Mesenchymal stem cell (in vitro differentiated cells and primary cell): ENCODE data around the gene EXOC6.
A peak's percentile ranks its signal among the peaks of the same experiment; 100 is the strongest.

Source experiments
- DNase-seq: peaks from one replicate; pipeline ENCODE4 v3.0.0-alpha.2; 2013
- H2AFZ ChIP-seq: one replicate; pipeline ENCODE4 v1.6.1; 2013; ENCODE audit warnings: low read depth, mild to moderate bottlenecking, control low read depth, inconsistent platforms, low read length, moderate library complexity
- H2AK5ac ChIP-seq: 2 replicates; pipeline ENCODE4 v1.6.1; 2013; ENCODE audit warnings: low read length, moderate library complexity, mild to moderate bottlenecking, inconsistent platforms; ENCODE audit not compliant: severe bottlenecking
- H2BK120ac ChIP-seq: one replicate; pipeline ENCODE4 v1.6.1; 2013; ENCODE audit warnings: low read depth, mild to moderate bottlenecking, inconsistent platforms, low read length, moderate library complexity
- H2BK12ac ChIP-seq, 2 experiments: one replicate each; pipeline ENCODE4 v1.6.1; 2013; ENCODE audit warnings: inconsistent platforms in 2 of 2, low read length in 2 of 2, mild to moderate bottlenecking in 2 of 2, moderate library complexity in 2 of 2, control low read depth in 1 of 2
- H2BK15ac ChIP-seq: one replicate; pipeline ENCODE4 v1.6.1; 2013; ENCODE audit warnings: mild to moderate bottlenecking, low read depth, inconsistent platforms; ENCODE audit not compliant: poor library complexity, severe bottlenecking
- H2BK5ac ChIP-seq: 2 replicates; pipeline ENCODE4 v1.6.1; 2013; ENCODE audit warnings: low read depth, mild to moderate bottlenecking, low read length, control low read depth, inconsistent platforms; ENCODE audit not compliant: poor library complexity, severe bottlenecking
- H3K14ac ChIP-seq, 2 experiments: one replicate each; pipeline ENCODE4 v1.6.1; 2013; ENCODE audit warnings: inconsistent platforms in 2 of 2, low read length in 2 of 2, control low read depth in 1 of 2, mild to moderate bottlenecking in 1 of 2, moderate library complexity in 1 of 2
- H3K18ac ChIP-seq, 2 experiments: one replicate each; pipeline ENCODE4 v1.6.1; 2013; ENCODE audit warnings: inconsistent platforms in 2 of 2, low read length in 2 of 2, control low read depth in 1 of 2, low read depth in 1 of 2, mild to moderate bottlenecking in 1 of 2
- H3K23ac ChIP-seq, 2 experiments: one replicate each; pipeline ENCODE4 v1.6.1; 2013; ENCODE audit warnings: inconsistent platforms in 2 of 2, low read length in 2 of 2, mild to moderate bottlenecking in 2 of 2, moderate library complexity in 2 of 2, control low read depth in 1 of 2
- H3K27ac ChIP-seq: 2 replicates; pipeline ENCODE4 v1.5.1; 2013; ENCODE audit warnings: mild to moderate bottlenecking, moderate library complexity, low read length, control low read depth, inconsistent platforms; ENCODE audit not compliant: poor library complexity, severe bottlenecking
- H3K27me3 ChIP-seq, 2 experiments: 2 replicates each; pipeline versions ENCODE4 v1.6.1 to v1.7.0; 2013; ENCODE audit warnings: low read length in 2 of 2, mild to moderate bottlenecking in 2 of 2, moderate library complexity in 2 of 2, control low read depth in 1 of 2, inconsistent platforms in 1 of 2; ENCODE audit not compliant: control insufficient read depth in 1 of 2, insufficient read depth in 1 of 2
- H3K36me3 ChIP-seq, 2 experiments: 2 replicates each; pipeline versions ENCODE4 v1.6.1 to v1.7.0; 2013; ENCODE audit warnings: low read length in 2 of 2, control low read depth in 1 of 2, inconsistent platforms in 1 of 2, low read depth in 1 of 2, mild to moderate bottlenecking in 1 of 2; ENCODE audit not compliant: insufficient read depth in 2 of 2, control insufficient read depth in 1 of 2
- H3K4ac ChIP-seq, 2 experiments: one replicate each; pipeline ENCODE4 v1.6.1; 2013; ENCODE audit warnings: inconsistent platforms in 2 of 2, low read length in 2 of 2, mild to moderate bottlenecking in 2 of 2, moderate library complexity in 2 of 2, control low read depth in 1 of 2, low read depth in 1 of 2
- H3K4me1 ChIP-seq: 2 replicates; pipeline ENCODE4 v1.6.1; 2013; ENCODE audit warnings: low read depth, low read length, control low read depth; ENCODE audit not compliant: control insufficient read depth, insufficient read depth
- H3K4me2 ChIP-seq: 2 replicates; pipeline ENCODE4 v1.6.1; 2013; ENCODE audit warnings: low read length, mild to moderate bottlenecking, inconsistent platforms; ENCODE audit not compliant: poor library complexity, severe bottlenecking
- H3K4me3 ChIP-seq, 2 experiments: 2 replicates each; pipeline versions ENCODE4 v1.5.1 to v1.7.0; 2013; ENCODE audit warnings: low read length in 2 of 2, mild to moderate bottlenecking in 2 of 2, control low read depth in 1 of 2, low read depth in 1 of 2; ENCODE audit not compliant: insufficient read depth in 1 of 2
- H3K79me1 ChIP-seq: replicated peaks from 2 replicates; pipeline ENCODE4 v1.6.1; 2013; ENCODE audit warnings: mild to moderate bottlenecking, control low read depth, low read length, inconsistent platforms; ENCODE audit not compliant: poor library complexity, severe bottlenecking
- H3K9ac ChIP-seq: 2 replicates; pipeline ENCODE4 v1.7.0; 2013; ENCODE audit warnings: mild to moderate bottlenecking, low read length, moderate library complexity
- H3K9me3 ChIP-seq: 2 replicates; pipeline ENCODE4 v1.7.0; 2013; ENCODE audit warnings: mild to moderate bottlenecking, low read length; ENCODE audit not compliant: control insufficient read depth
- H4K8ac ChIP-seq: one replicate; pipeline ENCODE4 v1.6.1; 2013; ENCODE audit warnings: inconsistent platforms, mild to moderate bottlenecking, low read length, moderate library complexity
- H4K91ac ChIP-seq: one replicate; pipeline ENCODE4 v1.6.1; 2013; ENCODE audit warnings: mild to moderate bottlenecking, low read length, inconsistent platforms
- WGBS: methylation state at CpG from one replicate; pipeline ENCODE4 v1.1.7; 2013; ENCODE audit warnings: mixed read lengths; 5-methylcytosine and 5-hydroxymethylcytosine counted together

EXOC6 gene

DNA sequence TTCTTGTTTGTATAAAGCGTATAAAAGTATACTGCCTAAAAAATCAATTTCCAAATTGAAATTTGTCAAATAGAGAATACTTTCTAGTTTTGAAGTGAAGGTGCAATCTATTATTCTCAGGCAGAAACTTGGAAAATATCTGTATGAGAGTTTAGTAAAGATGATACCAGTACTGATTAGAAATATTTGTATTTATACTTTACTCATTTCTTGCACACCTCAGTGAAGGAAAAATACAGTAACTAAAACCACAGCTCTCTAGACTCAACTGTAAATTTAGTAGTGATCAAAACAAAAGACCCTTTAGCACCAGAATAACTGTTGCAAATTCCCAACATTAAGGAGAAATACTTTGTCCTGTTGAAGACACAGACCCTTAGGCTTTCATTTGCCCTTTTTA, 140.9 kb downstream of the EXOC6 start:
- no peak overlapping the region for H3K23ac ChIP-seq
- no peak overlapping the region for H3K4me2 ChIP-seq
- H2BK5ac ChIP-seq = no peak overlapping the region
- H3K18ac ChIP-seq = no peak overlapping the region
- H2BK12ac ChIP-seq = no peak overlapping the region
- no peak overlapping the region for H4K91ac ChIP-seq
- no peak overlapping the region for H3K9ac ChIP-seq
- WGBS = no CpG with 5 or more reads among the region's 1 CpG
- no peaks in the 10 kb centered on the region for H3K79me1 ChIP-seq
- no peaks in the 10 kb centered on the region for H3K27me3 ChIP-seq
- no peaks in the 10 kb centered on the region for H3K4me1 ChIP-seq
- H3K27ac ChIP-seq = no peak overlapping the region
- H2BK120ac ChIP-seq = no peak overlapping the region
- no peak overlapping the region for H3K14ac ChIP-seq
- H3K36me3 ChIP-seq = no peaks in the 10 kb centered on the region
- H3K9me3 ChIP-seq = no peaks in the 10 kb centered on the region
- no peak overlapping the region for H2AK5ac ChIP-seq
- no peak overlapping the region for H3K4me3 ChIP-seq
- DNase-seq = no peak
- no peak overlapping the region for H2AFZ ChIP-seq
- H4K8ac ChIP-seq = no peak overlapping the region
- H3K4ac ChIP-seq = no peak overlapping the region
- no peak overlapping the region for H2BK15ac ChIP-seq

GRCh38 chr10:92990615-92991014, 142.3 kb downstream of the EXOC6 start:
- Histone ChIP-seq H2BK5ac (no peak overlapping the region), H3K4me1 (no peaks in the 10 kb centered on the region), H3K9ac (no peak overlapping the region), H3K18ac (no peak overlapping the region), H3K14ac (no peak overlapping the region), H3K4ac (no peak overlapping the region), H3K36me3 (no peaks in the 10 kb centered on the region), H3K9me3 (no peaks in the 10 kb centered on the region), H3K27me3 (no peaks in the 10 kb centered on the region), H2AK5ac (no peak overlapping the region), H3K23ac (no peak overlapping the region), H3K27ac (no peak overlapping the region), H3K4me3 (no peak overlapping the region), H4K91ac (no peak overlapping the region), H3K4me2 (no peak overlapping the region), H2AFZ (no peak overlapping the region), H3K79me1 (no peaks in the 10 kb centered on the region), H2BK15ac (no peak overlapping the region), H2BK120ac (no peak overlapping the region), H2BK12ac (no peak overlapping the region), H4K8ac (no peak overlapping the region)
- peak; percentile 54 for DNase-seq
- no CpG with 5 or more reads among the region's 1 CpG for WGBS

GRCh38 chr10:92991513-92991912, 143.2 kb downstream of the EXOC6 start:
- H3K27me3 ChIP-seq = no peaks in the 10 kb centered on the region
- no peak overlapping the region for H3K18ac ChIP-seq
- no peak overlapping the region for H2BK5ac ChIP-seq
- H3K4me3 ChIP-seq = no peak overlapping the region
- H2AFZ ChIP-seq = no peak overlapping the region
- H3K9me3 ChIP-seq = no peaks in the 10 kb centered on the region
- H3K4ac ChIP-seq = no peak overlapping the region
- no peak overlapping the region for H3K4me2 ChIP-seq
- no peak overlapping the region for H4K8ac ChIP-seq
- DNase-seq = no peak
- WGBS = no CpG with 5 or more reads among the region's 2 CpGs
- no peak overlapping the region for H2BK12ac ChIP-seq
- no peak overlapping the region for H3K9ac ChIP-seq
- H3K36me3 ChIP-seq = no peaks in the 10 kb centered on the region
- H3K27ac ChIP-seq = no peak overlapping the region
- no peaks in the 10 kb centered on the region for H3K79me1 ChIP-seq
- no peaks in the 10 kb centered on the region for H3K4me1 ChIP-seq
- no peak overlapping the region for H3K14ac ChIP-seq
- no peak overlapping the region for H2BK15ac ChIP-seq
- H4K91ac ChIP-seq = no peak overlapping the region
- no peak overlapping the region for H2BK120ac ChIP-seq
- H3K23ac ChIP-seq = no peak overlapping the region
- H2AK5ac ChIP-seq = no peak overlapping the region

GRCh38 chr10:92993699-92994272, 145.5 kb downstream of the EXOC6 start:
- Histone ChIP-seq H3K36me3 (no peaks in the 10 kb centered on the region), H3K4me3 (no peak overlapping the region)
- 100% methylated on average over 1 of the region's 2 CpGs for WGBS

More at GRCh38 chr10:92993699-92994272, 145.5 kb downstream of the EXOC6 start:
- H2AFZ ChIP-seq = no peak overlapping the region
- no peaks in the 10 kb centered on the region for H3K27me3 ChIP-seq
- no peak overlapping the region for H3K14ac ChIP-seq
- no peak overlapping the region for H4K8ac ChIP-seq
- no peaks in the 10 kb centered on the region for H3K9me3 ChIP-seq
- H4K91ac ChIP-seq = no peak overlapping the region
- no peak overlapping the region for H3K4ac ChIP-seq
- no peak overlapping the region for H2BK12ac ChIP-seq
- no peak overlapping the region for H2AK5ac ChIP-seq
- no peak overlapping the region for H2BK15ac ChIP-seq
- no peak for DNase-seq
- no peak overlapping the region for H2BK120ac ChIP-seq
- H3K4me1 ChIP-seq = no peaks in the 10 kb centered on the region
- H3K18ac ChIP-seq = no peak overlapping the region
- H3K9ac ChIP-seq = no peak overlapping the region
- H3K79me1 ChIP-seq = no peaks in the 10 kb centered on the region
- H3K4me2 ChIP-seq = no peak overlapping the region
- H2BK5ac ChIP-seq = no peak overlapping the region
- no peak overlapping the region for H3K27ac ChIP-seq
- no peak overlapping the region for H3K23ac ChIP-seq
